ENCODE measurements around the gene COL6A3. TPM values are rescaled to one million over a fixed set of nuclear protein-coding genes. Genes with fewer than 3 reads are reported as not detected.

Gene COL6A3
- total RNA-seq, 1 experiment from 2014 or later: 0.81 TPM

GRCh38 chr2:237345411-237345810 is 68.6 kb downstream of the COL6A3 start:
- no peaks in the 10 kb centered on the region for H3K23me2 ChIP-seq (ENCODE audit: insufficient read length, low read depth, low read length, poor library complexity, severe bottlenecking)
- Mint-ChIP-seq H3K27ac (no peak overlapping the region), H3K4me3 (no peak overlapping the region), H3K9me3 (no peaks in the 10 kb centered on the region), H3K27me3 (ENCODE audit: low read depth) (peaks cover 13% of the 10 kb centered on the region), H3K4me1 (peaks cover 0 to 2% of the 10 kb centered on the region in 2 experiments; a peak in 1 of 4 replicates), H3K36me3 (ENCODE audit: insufficient read depth in 1 of 3, low read depth in 3 of 3) (no peaks in the 10 kb centered on the region)
- H3K4me2 ChIP-seq (ENCODE audit: insufficient read depth, insufficient read length, low read length): no peak overlapping the region
- no peak overlapping the region for H2BK20ac ChIP-seq (ENCODE audit: low read depth, low read length, poor library complexity, severe bottlenecking)
- no peak overlapping the region for H4K91ac ChIP-seq (ENCODE audit: insufficient read length, low read depth, low read length)
- no CpG with 5 or more reads among the region's 7 CpGs for WGBS (ENCODE audit: extremely low coverage, insufficient read length, low lambda C conversion rate)
- H4K5ac ChIP-seq (ENCODE audit: insufficient read length, low read depth, low read length): no peak overlapping the region
- no peak overlapping the region for H2BK120ac ChIP-seq (ENCODE audit: low read depth, low read length, poor library complexity, severe bottlenecking)
- H3K79me2 ChIP-seq (ENCODE audit: insufficient read depth, low read length): no peaks in the 10 kb centered on the region
- no peak overlapping the region for H4K8ac ChIP-seq (replicated peaks; ENCODE audit: insufficient read length, low read depth, low read length)
- no peak overlapping the region for H3K9ac ChIP-seq (ENCODE audit: extremely low read depth, insufficient read length, low read length)
- no peak overlapping the region for H3K27ac ChIP-seq (ENCODE audit: insufficient read length, low read depth, low read length)
- H2AFZ ChIP-seq (ENCODE audit: low read length): no peak overlapping the region
- no peak overlapping the region for H2BK12ac ChIP-seq (ENCODE audit: insufficient read length, low read depth, low read length)
- H3K9me3 ChIP-seq (ENCODE audit: control insufficient read depth, low read depth, low read length): no peaks in the 10 kb centered on the region
- H3T11ph ChIP-seq (ENCODE audit: low read length): no peak overlapping the region
- TF ChIP-seq CTCF (conservative IDR thresholded peaks at IDR 0.05): no peak
- no peak overlapping the region for H3K18ac ChIP-seq (ENCODE audit: insufficient read length, low read depth, low read length)
- H3K27me3 ChIP-seq (ENCODE audit: insufficient read depth, low read length): no peaks in the 10 kb centered on the region; the same call in 1 of the 2 replicates
- H2AK5ac ChIP-seq (ENCODE audit: insufficient read length, low read length): no peak overlapping the region
- H3K56ac ChIP-seq (ENCODE audit: insufficient read length, low read depth, low read length): no peak overlapping the region
- H2BK5ac ChIP-seq (ENCODE audit: insufficient read length, low read length): no peak overlapping the region
- H3K4me1 ChIP-seq (ENCODE audit: insufficient read depth, low read length): no peaks in the 10 kb centered on the region
- H4K20me1 ChIP-seq (ENCODE audit: control insufficient read depth, insufficient read depth, insufficient read length): no peaks in the 10 kb centered on the region
- DNase-seq: no peak
- no peak overlapping the region for H2BK15ac ChIP-seq (ENCODE audit: low read depth, low read length)
- H3K4ac ChIP-seq (ENCODE audit: low read depth, low read length): no peak overlapping the region
- H3K79me1 ChIP-seq (ENCODE audit: insufficient read depth, low read depth, low read length, poor library complexity, severe bottlenecking): no peaks in the 10 kb centered on the region
- H3K23ac ChIP-seq (ENCODE audit: insufficient read length, low read depth, low read length): no peak overlapping the region
- H3K14ac ChIP-seq (ENCODE audit: insufficient read depth, low read length): no peak overlapping the region

All from H9 (cell line).